ENCODE data around the gene FGFR4.

Gene FGFR4

GRCh38 chr5:177089127-177089526 lies 2.4 kb downstream of the FGFR4 start:
- Histone ChIP-seq H2BK12ac (ENCODE audit: low read length in 2 of 2) (no peak overlapping the region), H3K14ac (ENCODE audit: low read length in 2 of 2) (no peak overlapping the region), H2BK120ac (ENCODE audit: low read depth, low read length) (no peak overlapping the region), H3K4me1 (ENCODE audit: control insufficient read depth, insufficient read depth, low read depth, low read length) (peaks cover 51% of the 10 kb centered on the region), H3K4ac (ENCODE audit: low read depth in 1 of 2, low read length in 2 of 2) (no peak overlapping the region), H2AK5ac (ENCODE audit: low read length, severe bottlenecking) (no peak overlapping the region), H3K36me3 (ENCODE audit: control insufficient read depth in 1 of 2, insufficient read depth in 2 of 2, low read depth in 1 of 2, low read length in 2 of 2) (peaks cover 0 to 48% of the 10 kb centered on the region in 2 experiments), H2BK5ac (ENCODE audit: low read depth, low read length, poor library complexity, severe bottlenecking) (no peak overlapping the region), H3K79me1 (replicated peaks; ENCODE audit: low read length, poor library complexity, severe bottlenecking) (peaks cover 7% of the 10 kb centered on the region), H3K27me3 (ENCODE audit: control insufficient read depth in 1 of 2, insufficient read depth in 1 of 2, low read length in 2 of 2) (peaks cover 0 to 46% of the 10 kb centered on the region in 2 experiments), H3K4me3 (ENCODE audit: insufficient read depth in 1 of 2, low read depth in 1 of 2, low read length in 2 of 2) (no peak overlapping the region), H3K27ac (ENCODE audit: low read length, poor library complexity, severe bottlenecking) (no peak overlapping the region), H4K91ac (ENCODE audit: low read length) (no peak overlapping the region), H3K9me3 (ENCODE audit: control insufficient read depth, low read length) (no peaks in the 10 kb centered on the region), H3K23ac (ENCODE audit: low read length in 2 of 2) (no peak overlapping the region), H3K9ac (ENCODE audit: low read length) (no peak overlapping the region), H4K8ac (ENCODE audit: low read length) (no peak overlapping the region), H3K4me2 (ENCODE audit: low read length, poor library complexity, severe bottlenecking) (peak overlapping the region; percentile 23), H2BK15ac (ENCODE audit: low read depth, poor library complexity, severe bottlenecking) (no peak overlapping the region), H3K18ac (ENCODE audit: low read depth in 1 of 2, low read length in 2 of 2) (peak overlapping the region in 1 of 2 experiments; percentile 31), H2AFZ (ENCODE audit: low read depth, low read length) (no peak overlapping the region)
- 52% methylated on average over 5 of the region's 5 CpGs for WGBS
- DNase-seq: peak; percentile 37

- H2BK5ac ChIP-seq (ENCODE audit: low read depth, low read length, poor library complexity, severe bottlenecking): no peak overlapping the region
- no peak overlapping the region for H3K23ac ChIP-seq (ENCODE audit: low read length in 2 of 2)
- H3K9ac ChIP-seq (ENCODE audit: low read length): no peak overlapping the region
- H3K4me3 ChIP-seq (ENCODE audit: insufficient read depth in 1 of 2, low read depth in 1 of 2, low read length in 2 of 2): no peak overlapping the region
- H3K4me1 ChIP-seq (ENCODE audit: control insufficient read depth, insufficient read depth, low read depth, low read length): peaks cover 58% of the 10 kb centered on the region
- no peaks in the 10 kb centered on the region for H3K9me3 ChIP-seq (ENCODE audit: control insufficient read depth, low read length)
- peaks cover 0 to 51% of the 10 kb centered on the region in 2 experiments for H3K36me3 ChIP-seq (ENCODE audit: control insufficient read depth in 1 of 2, insufficient read depth in 2 of 2, low read depth in 1 of 2, low read length in 2 of 2)
- H3K4ac ChIP-seq (ENCODE audit: low read depth in 1 of 2, low read length in 2 of 2): peak overlapping the region in 1 of 2 experiments; percentile 2
- no peak for DNase-seq
- 89% methylated on average over 21 of the region's 21 CpGs for WGBS
- peaks cover 0 to 41% of the 10 kb centered on the region in 2 experiments for H3K27me3 ChIP-seq (ENCODE audit: control insufficient read depth in 1 of 2, insufficient read depth in 1 of 2, low read length in 2 of 2)
- H4K8ac ChIP-seq (ENCODE audit: low read length): no peak overlapping the region
- H3K79me1 ChIP-seq (replicated peaks; ENCODE audit: low read length, poor library complexity, severe bottlenecking): peaks cover 7% of the 10 kb centered on the region
- H2AK5ac ChIP-seq (ENCODE audit: low read length, severe bottlenecking): no peak overlapping the region
- H3K4me2 ChIP-seq (ENCODE audit: low read length, poor library complexity, severe bottlenecking): no peak overlapping the region
- H3K18ac ChIP-seq (ENCODE audit: low read depth in 1 of 2, low read length in 2 of 2): peak overlapping the region in 1 of 2 experiments; percentile 31
- H2BK12ac ChIP-seq (ENCODE audit: low read length in 2 of 2): peak overlapping the region in 1 of 2 experiments; percentile 21
- H2AFZ ChIP-seq (ENCODE audit: low read depth, low read length): no peak overlapping the region
- no peak overlapping the region for H2BK120ac ChIP-seq (ENCODE audit: low read depth, low read length)
- H3K27ac ChIP-seq (ENCODE audit: low read length, poor library complexity, severe bottlenecking): no peak overlapping the region
- peak overlapping the region in 1 of 2 experiments; percentile 19 for H3K14ac ChIP-seq (ENCODE audit: low read length in 2 of 2)
- H2BK15ac ChIP-seq (ENCODE audit: low read depth, poor library complexity, severe bottlenecking): no peak overlapping the region
- peak overlapping the region; percentile 58 for H4K91ac ChIP-seq (ENCODE audit: low read length)
Observed at GRCh38 chr5:177089825-177090641, 3.3 kb downstream of the FGFR4 start.

GRCh38 chr5:177090813-177091212 lies 4.1 kb downstream of the FGFR4 start:
- no peak for DNase-seq
- no peak overlapping the region for H3K4ac ChIP-seq (ENCODE audit: low read depth in 1 of 2, low read length in 2 of 2)
- H2BK120ac ChIP-seq (ENCODE audit: low read depth, low read length): no peak overlapping the region
- no peak overlapping the region for H2BK12ac ChIP-seq (ENCODE audit: low read length in 2 of 2)
- no peak overlapping the region for H3K9ac ChIP-seq (ENCODE audit: low read length)
- WGBS: 95% methylated on average over 13 of the region's 13 CpGs
- no peak overlapping the region for H3K4me2 ChIP-seq (ENCODE audit: low read length, poor library complexity, severe bottlenecking)
- H3K79me1 ChIP-seq (replicated peaks; ENCODE audit: low read length, poor library complexity, severe bottlenecking): peaks cover 7% of the 10 kb centered on the region
- no peak overlapping the region for H3K27ac ChIP-seq (ENCODE audit: low read length, poor library complexity, severe bottlenecking)
- no peak overlapping the region for H2AFZ ChIP-seq (ENCODE audit: low read depth, low read length)
- no peak overlapping the region for H4K91ac ChIP-seq (ENCODE audit: low read length)
- no peak overlapping the region for H2BK5ac ChIP-seq (ENCODE audit: low read depth, low read length, poor library complexity, severe bottlenecking)
- peaks cover 66% of the 10 kb centered on the region for H3K4me1 ChIP-seq (ENCODE audit: control insufficient read depth, insufficient read depth, low read depth, low read length)
- no peak overlapping the region for H3K18ac ChIP-seq (ENCODE audit: low read depth in 1 of 2, low read length in 2 of 2)
- no peak overlapping the region for H4K8ac ChIP-seq (ENCODE audit: low read length)
- H3K9me3 ChIP-seq (ENCODE audit: control insufficient read depth, low read length): no peaks in the 10 kb centered on the region
- no peak overlapping the region for H3K4me3 ChIP-seq (ENCODE audit: insufficient read depth in 1 of 2, low read depth in 1 of 2, low read length in 2 of 2)
- H3K27me3 ChIP-seq (ENCODE audit: control insufficient read depth in 1 of 2, insufficient read depth in 1 of 2, low read length in 2 of 2): peaks cover 0 to 39% of the 10 kb centered on the region in 2 experiments
- no peak overlapping the region for H2AK5ac ChIP-seq (ENCODE audit: low read length, severe bottlenecking)
- no peak overlapping the region for H3K14ac ChIP-seq (ENCODE audit: low read length in 2 of 2)
- H3K23ac ChIP-seq (ENCODE audit: low read length in 2 of 2): no peak overlapping the region
- H2BK15ac ChIP-seq (ENCODE audit: low read depth, poor library complexity, severe bottlenecking): no peak overlapping the region
- H3K36me3 ChIP-seq (ENCODE audit: control insufficient read depth in 1 of 2, insufficient read depth in 2 of 2, low read depth in 1 of 2, low read length in 2 of 2): peaks cover 0 to 59% of the 10 kb centered on the region in 2 experiments

GRCh38 chr5:177091232-177091631 lies 4.5 kb downstream of the FGFR4 start:
- Histone ChIP-seq H3K27me3 (ENCODE audit: control insufficient read depth in 1 of 2, insufficient read depth in 1 of 2, low read length in 2 of 2) (peaks cover 0 to 36% of the 10 kb centered on the region in 2 experiments), H3K36me3 (ENCODE audit: control insufficient read depth in 1 of 2, insufficient read depth in 2 of 2, low read depth in 1 of 2, low read length in 2 of 2) (peaks cover 0 to 63% of the 10 kb centered on the region in 2 experiments), H3K9ac (ENCODE audit: low read length) (no peak overlapping the region), H3K79me1 (replicated peaks; ENCODE audit: low read length, poor library complexity, severe bottlenecking) (peaks cover 7% of the 10 kb centered on the region), H2AK5ac (ENCODE audit: low read length, severe bottlenecking) (no peak overlapping the region), H2BK120ac (ENCODE audit: low read depth, low read length) (no peak overlapping the region), H3K4me2 (ENCODE audit: low read length, poor library complexity, severe bottlenecking) (no peak overlapping the region), H3K23ac (ENCODE audit: low read length in 2 of 2) (no peak overlapping the region), H3K27ac (ENCODE audit: low read length, poor library complexity, severe bottlenecking) (no peak overlapping the region), H3K4me1 (ENCODE audit: control insufficient read depth, insufficient read depth, low read depth, low read length) (peaks cover 67% of the 10 kb centered on the region), H2BK12ac (ENCODE audit: low read length in 2 of 2) (no peak overlapping the region), H3K18ac (ENCODE audit: low read depth in 1 of 2, low read length in 2 of 2) (no peak overlapping the region), H3K9me3 (ENCODE audit: control insufficient read depth, low read length) (no peaks in the 10 kb centered on the region), H4K91ac (ENCODE audit: low read length) (no peak overlapping the region), H3K14ac (ENCODE audit: low read length in 2 of 2) (no peak overlapping the region), H3K4ac (ENCODE audit: low read depth in 1 of 2, low read length in 2 of 2) (no peak overlapping the region), H2BK5ac (ENCODE audit: low read depth, low read length, poor library complexity, severe bottlenecking) (no peak overlapping the region), H4K8ac (ENCODE audit: low read length) (no peak overlapping the region), H2AFZ (ENCODE audit: low read depth, low read length) (no peak overlapping the region), H3K4me3 (ENCODE audit: insufficient read depth in 1 of 2, low read depth in 1 of 2, low read length in 2 of 2) (no peak overlapping the region), H2BK15ac (ENCODE audit: low read depth, poor library complexity, severe bottlenecking) (no peak overlapping the region)
- 90% methylated on average over 3 of the region's 3 CpGs for WGBS
- no peak for DNase-seq
